GM10248 (cell line): ENCODE measurements around the gene TPM1.

Source experiments
- CTCF ChIA-PET: fragments of 300-600 bp; sonication (Branson Sonifier 250); formaldehyde crosslinking; extraction: SDS; loops from one replicate; lab custom pipeline; 2021; ENCODE audit warnings: antibody characterized with exemption; lab: Yijun Ruan, JAX
- POLR2A ChIA-PET: fragments of 350-650 bp; sonication (Branson Sonifier 250); formaldehyde crosslinking; extraction: SDS; loops from one replicate; lab custom pipeline; 2020; ENCODE audit warnings: antibody characterized with exemption; lab: Yijun Ruan, JAX
- DNase-seq: peaks from one replicate; pipeline ENCODE4 v3.0.0; 2012; ENCODE audit errors: extremely low spot score
- CTCF ChIP-seq: IDR thresholded peaks from 2 replicates; pipeline ENCODE4 v1.5.1; 2012; ENCODE audit warnings: mild to moderate bottlenecking, low read depth; ENCODE audit errors: extremely low read depth, missing control alignments, control extremely low read depth

The TPM1 gene

GRCh38 chr15:63054985-63055384, 12.4 kb downstream of the TPM1 start:
- POLR2A ChIA-PET, result no interaction called here
- TF ChIP-seq CTCF, result no peak
- CTCF ChIA-PET, result interaction anchor here (1.0 to 3.4 kb wide), 4 partner anchors 7 to 39 kb away, joined by 3 to 33 read pairs (median 4); no protein-coding TSS in a partner anchor
- DNase-seq, result no peak

- CTCF ChIA-PET, result interaction anchor here (1.2 to 3.4 kb wide), 2 partner anchors 9 to 17 kb away, joined by 3 to 33 read pairs; no protein-coding TSS in a partner anchor
- DNase-seq, result no peak
- TF ChIP-seq CTCF, result no peak
- POLR2A ChIA-PET, result no interaction called here
These were observed 14.3 kb downstream of the TPM1 start for GRCh38 chr15:63056829-63057228.

- TF ChIP-seq CTCF, result no peak
- ChIA-PET CTCF (interaction anchor here (1.2 to 3.4 kb wide), 3 partner anchors 9 to 18 kb away, joined by 3 to 33 read pairs (median 3); no protein-coding TSS in a partner anchor), POLR2A (no interaction called here)
- no peak for DNase-seq
These were observed 15.2 kb downstream of the TPM1 start for GRCh38 chr15:63057468-63058345.

- no peak for TF ChIP-seq CTCF
- CTCF ChIA-PET, result interaction anchor here (1.4 to 6.9 kb wide), 2 partner anchors 11 to 12 kb away, joined by 3 to 57 read pairs; no protein-coding TSS in a partner anchor
- no peak for DNase-seq
- POLR2A ChIA-PET, result no interaction called here
These were observed 16.5 kb downstream of the TPM1 start for GRCh38 chr15:63059075-63059474.

GRCh38 chr15:63059573-63060216, 17.1 kb downstream of the TPM1 start:
- TF ChIP-seq CTCF, result no peak
- no peak for DNase-seq
- ChIA-PET POLR2A (no interaction called here), CTCF (interaction anchor here (6.9 kb wide), 1 partner anchor 12 kb away, joined by 57 read pairs; no protein-coding TSS in a partner anchor)

- TF ChIP-seq CTCF, result no peak
- CTCF ChIA-PET, result interaction anchor here (0.8 to 6.9 kb wide), 2 partner anchors 9 to 13 kb away, joined by 3 to 57 read pairs; no protein-coding TSS in a partner anchor
- POLR2A ChIA-PET, result no interaction called here
These were observed 18.2 kb downstream of the TPM1 start for GRCh38 chr15:63060699-63061098.

More at GRCh38 chr15:63060699-63061098, 18.2 kb downstream of the TPM1 start:
- no peak for DNase-seq
